T-helper 1 cell treated with Interleukin-12 subunit alpha and Interleukin-12 subunit beta and Interleukin-4 antibody, amounts not matched to agents 30 μg/mL and 1 μg/mL, for 36 hours (primary cell): ENCODE results near the gene DDRGK1.

Source experiments
- H3K27ac Mint-ChIP-seq: one replicate; pipeline ENCODE4 v1.8.0; 2021; ENCODE audit warnings: mild to moderate bottlenecking, mixed read lengths
- H3K27me3 Mint-ChIP-seq: one replicate; pipeline ENCODE4 v1.8.0; 2021; ENCODE audit warnings: low read depth, mixed read lengths
- H3K36me3 Mint-ChIP-seq: one replicate; pipeline ENCODE4 v1.8.0; 2021; ENCODE audit warnings: low read depth, mixed read lengths
- H3K4me1 Mint-ChIP-seq: one replicate; pipeline ENCODE4 v1.8.0; 2021; ENCODE audit warnings: low read depth, mixed read lengths
- H3K4me3 Mint-ChIP-seq: one replicate; pipeline ENCODE4 v1.8.0; 2021; ENCODE audit warnings: mild to moderate bottlenecking, moderate library complexity, mixed read lengths
- H3K9me3 Mint-ChIP-seq: one replicate; pipeline ENCODE4 v1.8.0; 2021; ENCODE audit warnings: mixed read lengths

Gene DDRGK1

GRCh38 chr20:3210346-3210745, 5.9 kb upstream of the DDRGK1 start:
- H3K4me1 Mint-ChIP-seq, result peaks cover 17% of the 10 kb centered on the region
- H3K4me3 Mint-ChIP-seq, result peak overlapping the region; percentile 97
- no peaks in the 10 kb centered on the region for H3K9me3 Mint-ChIP-seq
- H3K27ac Mint-ChIP-seq, result no peak overlapping the region
- peaks cover 16% of the 10 kb centered on the region for H3K36me3 Mint-ChIP-seq
- H3K27me3 Mint-ChIP-seq, result no peaks in the 10 kb centered on the region

GRCh38 chr20:3209946-3210317, 5.5 kb upstream of the DDRGK1 start:
- Mint-ChIP-seq H3K36me3 (peaks cover 16% of the 10 kb centered on the region), H3K27me3 (no peaks in the 10 kb centered on the region), H3K27ac (peak overlapping the region; percentile 95), H3K9me3 (no peaks in the 10 kb centered on the region), H3K4me1 (peaks cover 17% of the 10 kb centered on the region), H3K4me3 (peak overlapping the region; percentile 97)

- H3K36me3 Mint-ChIP-seq, result peaks cover 16% of the 10 kb centered on the region
- H3K4me1 Mint-ChIP-seq, result peaks cover 19% of the 10 kb centered on the region
- peak within 1 kb of the TSS; percentile 95 for H3K27ac Mint-ChIP-seq
- no peaks in the 10 kb centered on the region for H3K9me3 Mint-ChIP-seq
- H3K4me3 Mint-ChIP-seq, result peak within 1 kb of the TSS; percentile 97
- no peaks in the 10 kb centered on the region for H3K27me3 Mint-ChIP-seq
Observed at GRCh38 chr20:3209257-3209945, 4.9 kb upstream of the DDRGK1 start, which contains the start of gene ITPA. Gene ITPA (plus strand): TSS chr20:3209498. CDS start chr20:3209552, 54 bp downstream.

- H3K4me1 Mint-ChIP-seq, result peaks cover 20% of the 10 kb centered on the region
- peaks cover 15% of the 10 kb centered on the region for H3K36me3 Mint-ChIP-seq
- H3K27me3 Mint-ChIP-seq, result no peaks in the 10 kb centered on the region
- H3K27ac Mint-ChIP-seq, result peak overlapping the region; percentile 88
- H3K4me3 Mint-ChIP-seq, result peak overlapping the region; percentile 97
- H3K9me3 Mint-ChIP-seq, result no peaks in the 10 kb centered on the region
Observed at GRCh38 chr20:3208786-3209256, 4.3 kb upstream of the DDRGK1 start.

GRCh38 chr20:3203315-3204123, 963 bp downstream of the DDRGK1 start:
- no peaks in the 10 kb centered on the region for H3K9me3 Mint-ChIP-seq
- peak overlapping the region; percentile 98 for H3K27ac Mint-ChIP-seq
- H3K4me1 Mint-ChIP-seq, result peaks cover 9% of the 10 kb centered on the region
- H3K27me3 Mint-ChIP-seq, result no peaks in the 10 kb centered on the region
- H3K4me3 Mint-ChIP-seq, result peak overlapping the region; percentile 95
- peaks cover 15% of the 10 kb centered on the region for H3K36me3 Mint-ChIP-seq

GRCh38 chr20:3202965-3203314, 1.5 kb downstream of the DDRGK1 start:
- Mint-ChIP-seq H3K27me3 (no peaks in the 10 kb centered on the region), H3K4me3 (peak overlapping the region; percentile 54), H3K36me3 (peaks cover 17% of the 10 kb centered on the region), H3K9me3 (no peaks in the 10 kb centered on the region), H3K4me1 (peaks cover 9% of the 10 kb centered on the region), H3K27ac (no peak overlapping the region)

- Mint-ChIP-seq H3K27ac (no peak overlapping the region), H3K4me3 (no peak overlapping the region), H3K36me3 (peaks cover 34% of the 10 kb centered on the region), H3K4me1 (peaks cover 12% of the 10 kb centered on the region), H3K27me3 (no peaks in the 10 kb centered on the region), H3K9me3 (no peaks in the 10 kb centered on the region)
Observed at GRCh38 chr20:3199976-3200755, 4.3 kb downstream of the DDRGK1 start.

- no peaks in the 10 kb centered on the region for H3K27me3 Mint-ChIP-seq
- no peaks in the 10 kb centered on the region for H3K9me3 Mint-ChIP-seq
- peaks cover 10% of the 10 kb centered on the region for H3K4me1 Mint-ChIP-seq
- H3K4me3 Mint-ChIP-seq, result no peak overlapping the region
- no peak overlapping the region for H3K27ac Mint-ChIP-seq
- peaks cover 35% of the 10 kb centered on the region for H3K36me3 Mint-ChIP-seq
Observed at GRCh38 chr20:3199206-3199605, 5.3 kb downstream of the DDRGK1 start.

- Mint-ChIP-seq H3K4me3 (no peak overlapping the region), H3K4me1 (peaks cover 4% of the 10 kb centered on the region), H3K36me3 (peaks cover 52% of the 10 kb centered on the region), H3K27me3 (no peaks in the 10 kb centered on the region), H3K27ac (no peak overlapping the region), H3K9me3 (no peaks in the 10 kb centered on the region)
Observed at GRCh38 chr20:3195590-3196237, 8.8 kb downstream of the DDRGK1 start.

GRCh38 chr20:3194617-3195280, 9.7 kb downstream of the DDRGK1 start:
- Mint-ChIP-seq H3K9me3 (no peaks in the 10 kb centered on the region), H3K4me1 (peaks cover 4% of the 10 kb centered on the region), H3K36me3 (peaks cover 48% of the 10 kb centered on the region), H3K27me3 (no peaks in the 10 kb centered on the region), H3K27ac (no peak overlapping the region), H3K4me3 (no peak overlapping the region)

- Mint-ChIP-seq H3K27ac (no peak overlapping the region), H3K36me3 (peaks cover 46% of the 10 kb centered on the region), H3K9me3 (no peaks in the 10 kb centered on the region), H3K4me3 (no peak overlapping the region), H3K27me3 (no peaks in the 10 kb centered on the region), H3K4me1 (peaks cover 3% of the 10 kb centered on the region)
Observed at GRCh38 chr20:3193806-3194616, 10.5 kb downstream of the DDRGK1 start.

- peaks cover 3% of the 10 kb centered on the region for H3K4me1 Mint-ChIP-seq
- no peak overlapping the region for H3K27ac Mint-ChIP-seq
- H3K27me3 Mint-ChIP-seq, result no peaks in the 10 kb centered on the region
- H3K9me3 Mint-ChIP-seq, result no peaks in the 10 kb centered on the region
- no peak overlapping the region for H3K4me3 Mint-ChIP-seq
- peaks cover 39% of the 10 kb centered on the region for H3K36me3 Mint-ChIP-seq
Observed at GRCh38 chr20:3192226-3193015, 12.1 kb downstream of the DDRGK1 start.
